Kidney epithelial cell (primary cell): ENCODE measurements around the gene DCP2. TPM values are rescaled to one million over a fixed set of nuclear protein-coding genes. Genes with fewer than 3 reads are reported as not detected.
A peak's percentile ranks its signal among the peaks of the same experiment; 100 is the strongest.

Source experiments
- DNase-seq: peaks from one replicate; pipeline ENCODE4 v3.0.0-alpha.2; 2010; ENCODE audit warnings: low read depth
- H3K27me3 ChIP-seq: 2 replicates; pipeline ENCODE4 v1.6.0; 2011; ENCODE audit warnings: low read length; ENCODE audit not compliant: control insufficient read depth, insufficient read depth
- H3K36me3 ChIP-seq: 2 replicates; pipeline ENCODE4 v1.5.1; 2011; ENCODE audit warnings: low read length; ENCODE audit not compliant: control insufficient read depth, insufficient read depth
- H3K4me3 ChIP-seq: 2 replicates; pipeline ENCODE4 v1.5.1; 2011; ENCODE audit warnings: low read depth, mild to moderate bottlenecking, control low read depth, low read length
- CTCF ChIP-seq: IDR thresholded peaks from 2 replicates; pipeline ENCODE4 v1.5.1; 2011; ENCODE audit warnings: mild to moderate bottlenecking, moderate library complexity, low read length, control low read depth, inconsistent platforms; ENCODE audit not compliant: insufficient read depth, poor library complexity, severe bottlenecking
- total RNA-seq: library from RNA; depleted of rRNA; stranded (reverse); fragments of >200 nt; gene quantifications from 2 replicates; pipeline ENCODE4 v1.2.3, GENCODE V29; 2015

Gene DCP2
- total RNA-seq, 1 donor from 2014 or later: 33.4 TPM

DNA sequence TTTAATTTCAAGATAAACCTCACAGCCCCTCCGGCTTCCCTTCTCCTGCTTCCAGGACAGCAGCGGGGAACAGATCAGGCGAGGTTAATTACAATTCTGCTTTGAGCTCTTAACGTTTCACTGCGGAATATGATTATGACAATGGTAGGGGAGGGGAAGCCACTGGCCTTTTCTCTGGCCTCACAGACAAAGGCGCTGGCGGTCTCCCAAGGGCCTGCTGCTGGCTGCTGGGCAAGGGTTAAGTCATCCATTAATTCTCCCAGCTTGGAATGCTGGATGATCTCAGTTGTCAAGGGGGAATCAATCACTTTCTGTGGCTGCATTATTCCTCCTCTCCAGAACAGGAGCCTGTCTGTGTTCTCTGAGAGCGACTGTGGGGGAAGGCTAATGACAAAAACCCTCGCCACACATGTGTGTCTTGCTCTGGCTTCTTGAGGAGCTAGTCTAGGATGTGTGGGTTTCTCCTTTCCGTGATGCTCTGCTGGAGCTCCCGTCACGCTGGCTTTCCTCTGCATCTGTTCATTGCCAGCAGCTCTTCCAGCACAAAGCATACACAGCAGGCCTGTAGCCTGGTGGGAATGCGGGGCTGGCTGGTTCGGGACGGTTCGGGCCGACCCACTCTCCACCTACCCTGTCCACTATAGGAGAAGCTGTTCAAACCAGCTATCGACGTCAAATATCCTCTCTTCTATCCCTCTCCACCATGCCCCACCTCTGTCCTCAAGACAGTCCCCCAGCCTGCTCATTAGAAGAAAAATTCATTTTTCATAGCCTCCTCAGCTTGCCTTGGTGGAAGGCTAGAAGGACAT is 82.8 kb downstream of the DCP2 start:
- TF ChIP-seq CTCF: no peak
- DNase-seq: peak; percentile 91
- Histone ChIP-seq H3K4me3 (no peak overlapping the region), H3K36me3 (no peaks in the 10 kb centered on the region), H3K27me3 (no peaks in the 10 kb centered on the region)

- DNase-seq: no peak
- H3K36me3 ChIP-seq: no peaks in the 10 kb centered on the region
- no peak for TF ChIP-seq CTCF
- no peaks in the 10 kb centered on the region for H3K27me3 ChIP-seq
- H3K4me3 ChIP-seq: no peak overlapping the region
These were observed 83.9 kb downstream of the DCP2 start for GRCh38 chr5:113060408-113061025.

- Histone ChIP-seq H3K4me3 (no peak overlapping the region), H3K27me3 (no peaks in the 10 kb centered on the region), H3K36me3 (no peaks in the 10 kb centered on the region)
- peak; percentile 62 for DNase-seq
- TF ChIP-seq CTCF: no peak
These were observed 85.5 kb downstream of the DCP2 start for GRCh38 chr5:113061846-113062780.

DNA sequence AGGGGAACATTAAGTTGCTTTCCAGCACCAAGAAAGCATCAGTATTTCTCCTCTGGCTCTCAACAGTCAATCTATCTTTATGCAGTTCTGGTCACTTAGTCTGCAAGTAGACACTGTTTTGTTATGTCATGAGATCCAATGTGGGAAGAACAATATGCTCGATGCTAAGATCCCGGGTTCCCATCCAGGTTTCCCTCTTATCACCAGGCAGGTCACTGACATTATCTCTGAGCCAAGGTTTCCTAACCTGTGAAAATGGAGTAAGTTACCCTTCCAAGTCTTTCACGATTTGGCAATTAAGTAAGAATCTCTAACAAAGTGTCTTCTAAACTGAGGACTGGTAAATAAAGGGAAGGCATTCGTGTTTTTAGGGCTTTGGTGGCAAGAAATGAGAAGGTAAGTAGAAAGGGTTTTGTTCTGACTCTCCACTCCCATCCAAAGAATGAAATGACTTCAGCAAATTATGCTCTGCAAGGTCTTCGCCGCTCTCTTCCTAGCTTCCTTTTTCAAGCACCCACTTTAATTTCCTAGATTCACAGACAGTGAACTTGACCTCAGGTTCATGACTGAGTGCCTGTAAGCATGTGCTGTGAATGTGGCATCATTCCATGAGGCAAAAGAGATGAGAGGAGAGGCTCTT is 86.4 kb downstream of the DCP2 start:
- no peak for TF ChIP-seq CTCF
- no peak for DNase-seq
- Histone ChIP-seq H3K4me3 (no peak overlapping the region), H3K36me3 (no peaks in the 10 kb centered on the region), H3K27me3 (no peaks in the 10 kb centered on the region)

DNA sequence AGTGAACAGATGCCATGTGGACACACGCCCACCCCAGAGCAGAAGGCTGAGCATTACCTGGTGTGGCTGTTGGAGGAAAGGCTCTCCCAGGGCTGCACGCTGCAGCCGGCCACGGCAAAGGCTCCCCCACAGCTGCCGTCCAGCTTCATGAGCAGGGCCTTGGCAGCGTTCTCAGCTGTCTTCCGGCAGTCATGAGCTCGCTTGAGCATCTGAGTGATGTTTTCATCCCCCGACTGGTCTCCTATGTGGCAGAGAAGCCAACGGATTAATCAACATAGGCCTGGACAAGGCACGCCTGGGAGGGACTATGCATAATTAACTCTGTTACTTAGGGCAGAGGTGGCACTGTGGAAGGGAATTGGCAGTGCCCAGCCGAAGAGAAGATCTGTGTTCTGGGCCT is 87.3 kb downstream of the DCP2 start:
- H3K4me3 ChIP-seq: no peak overlapping the region
- TF ChIP-seq CTCF: no peak

More for the DNA sequence above, 87.3 kb downstream of the DCP2 start:
- DNase-seq: no peak
- H3K36me3 ChIP-seq: no peaks in the 10 kb centered on the region
- H3K27me3 ChIP-seq: no peaks in the 10 kb centered on the region
